BJ (cell line): ENCODE results near the gene MRPL3. TPM values are rescaled to one million over a fixed set of nuclear protein-coding genes. Genes with fewer than 3 reads are reported as not detected.

Experiments
- CTCF ChIA-PET: fragments of 350-600 bp; formaldehyde crosslinking; extraction: SDS; loops from one replicate; lab custom pipeline; 2021; ENCODE audit warnings: antibody characterized with exemption, inconsistent platforms; lab: Yijun Ruan, JAX
- POLR2A ChIA-PET: fragments of 300-600 bp; sonication (Branson Sonifier 250); formaldehyde crosslinking; extraction: SDS; loops from one replicate; lab custom pipeline; 2021; ENCODE audit warnings: antibody characterized with exemption; lab: Charles Lee
- DNase-seq: peaks from one replicate; pipeline ENCODE4 v3.0.0-alpha.2; 2011; ENCODE audit warnings: low read depth
- H3K27me3 ChIP-seq: 2 replicates; pipeline ENCODE4 v1.6.0; 2011; ENCODE audit warnings: low read length; ENCODE audit not compliant: control insufficient read depth, insufficient read depth
- H3K36me3 ChIP-seq: 2 replicates; pipeline ENCODE4 v1.5.1; 2011; ENCODE audit warnings: low read length; ENCODE audit not compliant: control insufficient read depth, insufficient read depth
- H3K4me3 ChIP-seq: 2 replicates; pipeline ENCODE4 v1.5.1; 2011; ENCODE audit warnings: low read depth, mild to moderate bottlenecking, control low read depth, low read length
- CTCF ChIP-seq: IDR thresholded peaks from 2 replicates; pipeline ENCODE4 v1.5.1; 2011; ENCODE audit warnings: low read depth, mild to moderate bottlenecking, control low read depth, inconsistent platforms, low read length, moderate library complexity; ENCODE audit not compliant: insufficient read depth
- polyA minus RNA-seq: library from RNA; depleted of rRNA, polyadenylated mRNA; stranded (reverse); fragments of >200 nt; gene quantifications from 2 replicates; pipeline ENCODE4 v1.2.3, GENCODE V29; 2011; rRNA and poly(A)+ RNA removed
- polyA plus RNA-seq: library from polyadenylated mRNA; depleted of rRNA; stranded (reverse); fragments of >200 nt; gene quantifications from 2 replicates; pipeline ENCODE4 v1.2.3, GENCODE V29; 2011; rRNA removed

Gene MRPL3
- 71.5 and 140 TPM in 2 replicates for polyA plus RNA-seq
- 52.0 and 54.0 TPM in 2 replicates for polyA minus RNA-seq

DNA sequence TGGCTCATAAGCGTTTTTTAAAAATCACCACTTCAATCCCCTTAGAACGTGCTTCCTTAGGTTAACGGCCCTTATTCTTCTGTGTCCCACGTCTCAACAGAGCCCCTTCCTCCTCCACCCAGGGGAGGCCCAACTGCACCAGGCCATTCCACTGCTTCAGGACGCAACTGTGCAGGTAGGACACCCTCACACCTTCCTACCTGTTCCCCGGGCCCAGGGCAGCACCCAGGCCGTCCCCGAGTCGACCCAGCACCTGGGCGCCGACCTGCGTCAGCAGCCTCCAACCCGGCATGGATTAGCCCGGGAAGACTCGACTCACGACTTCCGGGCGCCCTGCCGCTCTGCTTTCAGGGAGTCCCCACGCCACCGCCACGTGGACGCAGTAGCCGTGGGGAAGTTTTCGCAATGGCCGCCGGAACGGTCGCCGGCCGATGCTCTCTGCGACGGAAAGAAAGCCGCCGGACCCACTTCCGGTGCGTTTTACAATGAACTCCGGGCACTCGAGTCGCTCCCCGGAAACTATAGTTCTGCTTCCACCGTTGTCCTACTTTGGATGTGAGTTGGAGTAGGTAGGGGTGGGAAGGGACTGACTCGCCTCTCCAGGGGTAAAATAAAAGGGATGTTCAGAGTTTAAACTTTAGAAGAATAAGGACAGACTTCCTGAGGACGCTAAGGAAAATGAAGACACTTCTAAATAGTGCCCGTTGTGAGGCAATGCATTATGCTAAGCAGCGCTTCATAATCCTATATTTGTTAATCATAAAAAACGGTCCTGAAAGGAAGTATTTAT is at the start of gene MRPL3:
Gene MRPL3 (minus strand): TSS at position 442 of the 790 bp plus-strand sequence. CDS start 150 bp downstream, at position 292.
- ChIA-PET CTCF (no interaction called here), POLR2A (no interaction called here)
- H3K4me3 ChIP-seq = peak within 1 kb of the TSS; percentile 80
- 0 out of 2 replicates have a peak, but pooled peaks cover 1% of the 10 kb centered on the region for H3K27me3 ChIP-seq
- DNase-seq = peak; percentile 14
- TF ChIP-seq CTCF = no peak
- peaks cover 2% of the 10 kb centered on the region; the same call in 1 of the 2 replicates for H3K36me3 ChIP-seq

- Histone ChIP-seq H3K4me3 (no peak overlapping the region), H3K27me3 (peaks cover 1% of the 10 kb centered on the region; the same call in 1 of the 2 replicates), H3K36me3 (no peaks in the 10 kb centered on the region)
- DNase-seq = no peak
- ChIA-PET POLR2A (no interaction called here), CTCF (no interaction called here)
- no peak for TF ChIP-seq CTCF
Measured at GRCh38 chr3:131551761-131552160, 49.0 kb upstream of the MRPL3 start.

- Histone ChIP-seq H3K4me3 (no peak overlapping the region), H3K27me3 (peaks cover 1% of the 10 kb centered on the region; the same call in 1 of the 2 replicates), H3K36me3 (no peaks in the 10 kb centered on the region)
- TF ChIP-seq CTCF = no peak
- CTCF ChIA-PET = interaction anchor here (1.0 to 2.1 kb wide), 3 partner anchors 9 to 19 kb away, joined by 3 to 6 read pairs (median 5); no protein-coding TSS in a partner anchor
- no peak for DNase-seq
- POLR2A ChIA-PET = no interaction called here
Measured at GRCh38 chr3:131550562-131551465, 48.0 kb upstream of the MRPL3 start.

- DNase-seq = no peak
- TF ChIP-seq CTCF = peak; percentile 32; the same call in 1 of the 2 replicates
- ChIA-PET CTCF (interaction anchor here (1.0 to 2.1 kb wide), 4 partner anchors 8 to 21 kb away, joined by 3 to 6 read pairs (median 4); no protein-coding TSS in a partner anchor), POLR2A (no interaction called here)
- H3K4me3 ChIP-seq = no peak overlapping the region
- no peaks in the 10 kb centered on the region for H3K36me3 ChIP-seq
- H3K27me3 ChIP-seq = no peaks in the 10 kb centered on the region
Measured at GRCh38 chr3:131549340-131549739, 46.6 kb upstream of the MRPL3 start.

- POLR2A ChIA-PET = no interaction called here
- CTCF ChIA-PET = interaction anchor here (1.4 kb wide), 1 partner anchor 12 kb away, joined by 3 read pairs; no protein-coding TSS in a partner anchor
Measured at GRCh38 chr3:131547585-131547984, 44.8 kb upstream of the MRPL3 start.

More at GRCh38 chr3:131547585-131547984, 44.8 kb upstream of the MRPL3 start:
- H3K27me3 ChIP-seq = no peaks in the 10 kb centered on the region
- TF ChIP-seq CTCF = no peak
- no peak overlapping the region for H3K4me3 ChIP-seq
- DNase-seq = no peak
- no peaks in the 10 kb centered on the region for H3K36me3 ChIP-seq
